HEK293T (cell line): ENCODE results near the gene ANKRD9.

ENCODE experiments used
- CTCF ChIA-PET: fragments of 350-600 bp; formaldehyde crosslinking; extraction: SDS; loops from one replicate; lab custom pipeline; 2021; ENCODE audit warnings: antibody characterized with exemption, inconsistent platforms; lab: Yijun Ruan, JAX
- POLR2A ChIA-PET: fragments of 350-600 bp; formaldehyde crosslinking; extraction: SDS; loops from one replicate; lab custom pipeline; 2020; ENCODE audit warnings: antibody characterized with exemption, inconsistent platforms; lab: Yijun Ruan, JAX
- DNase-seq: peaks from one replicate; pipeline ENCODE4 v3.0.0; 2012; ENCODE audit warnings: mixed read lengths; ENCODE audit errors: extremely low spot score
- ARNT ChIP-seq: fragments of 450-650 bp; IDR thresholded peaks from 2 replicates; pipeline ENCODE4 v1.6.1; 2017; ENCODE audit warnings: mild to moderate bottlenecking
- BHLHE40 ChIP-seq: fragments of 450-650 bp; IDR thresholded peaks from 2 replicates; pipeline ENCODE4 v1.6.1; 2016; ENCODE audit warnings: mild to moderate bottlenecking, moderate library complexity, borderline replicate concordance
- CTBP1 ChIP-seq: fragments of 450-650 bp; IDR thresholded peaks from 2 replicates; pipeline ENCODE4 v1.6.1; 2016; ENCODE audit warnings: borderline replicate concordance
- ELF4 ChIP-seq: fragments of 450-650 bp; IDR thresholded peaks from 2 replicates; pipeline ENCODE4 v1.6.1; 2017; ENCODE audit warnings: antibody characterized with exemption
- FOXA1 ChIP-seq: fragments of 450-650 bp; IDR thresholded peaks from 2 replicates; pipeline ENCODE4 v1.6.1; 2016; ENCODE audit warnings: mild to moderate bottlenecking
- FOXK2 ChIP-seq: fragments of 450-650 bp; IDR thresholded peaks from 2 replicates; pipeline ENCODE4 v1.6.1; 2016; ENCODE audit warnings: mild to moderate bottlenecking
- FOXM1 ChIP-seq: fragments of 450-650 bp; IDR thresholded peaks from 2 replicates; pipeline ENCODE4 v1.6.1; 2017; ENCODE audit warnings: mild to moderate bottlenecking, borderline replicate concordance
- HDGF ChIP-seq: fragments of 450-650 bp; IDR thresholded peaks from 2 replicates; pipeline ENCODE4 v1.6.1; 2017; ENCODE audit warnings: antibody characterized with exemption, borderline replicate concordance
- L3MBTL2 ChIP-seq: fragments of 450-650 bp; conservative IDR thresholded peaks from 2 replicates; pipeline ENCODE4 v1.6.1; 2016; ENCODE audit warnings: mild to moderate bottlenecking
- LEF1 ChIP-seq: fragments of 450-650 bp; IDR thresholded peaks from 2 replicates; pipeline ENCODE4 v1.6.1; 2017; ENCODE audit warnings: mild to moderate bottlenecking, borderline replicate concordance
- NFRKB ChIP-seq: fragments of 450-650 bp; IDR thresholded peaks from 2 replicates; pipeline ENCODE4 v1.6.1; 2016; ENCODE audit warnings: mild to moderate bottlenecking, moderate library complexity
- PKNOX1 ChIP-seq: fragments of 450-650 bp; IDR thresholded peaks from 2 replicates; pipeline ENCODE4 v1.6.1; 2016
- SP1 ChIP-seq: fragments of 450-650 bp; IDR thresholded peaks from 2 replicates; pipeline ENCODE4 v1.6.1; 2017
- SUZ12 ChIP-seq: fragments of 450-650 bp; IDR thresholded peaks from 2 replicates; pipeline ENCODE4 v1.6.1; 2016; ENCODE audit warnings: mild to moderate bottlenecking
- TARDBP ChIP-seq: fragments of 450-650 bp; IDR thresholded peaks from 2 replicates; pipeline ENCODE4 v1.6.1; 2016
- ZNF384 ChIP-seq: fragments of 450-650 bp; IDR thresholded peaks from 2 replicates; pipeline ENCODE4 v1.6.1; 2016

Gene ANKRD9

GRCh38 chr14:102491786-102492530, 17.6 kb downstream of the ANKRD9 start:
- POLR2A ChIA-PET: interaction anchor here (0.6 kb wide), 1 partner anchor 204 kb away, joined by 3 read pairs; no protein-coding TSS in a partner anchor
- CTCF ChIA-PET: interaction anchor here (0.5 kb wide), 1 partner anchor 80 kb away, joined by 3 read pairs; no protein-coding TSS in a partner anchor
- TF ChIP-seq ELF4 (no peak), HDGF (no peak), FOXK2 (no peak), SP1 (no peak), FOXM1 (no peak), LEF1 (no peak), PKNOX1 (no peak)
- DNase-seq: no peak

GRCh38 chr14:102491366-102491765, 18.2 kb downstream of the ANKRD9 start:
- ChIA-PET POLR2A (interaction anchor here (0.6 kb wide), 1 partner anchor 205 kb away, joined by 3 read pairs; no protein-coding TSS in a partner anchor), CTCF (interaction anchor here (0.5 kb wide), 1 partner anchor 81 kb away, joined by 3 read pairs; no protein-coding TSS in a partner anchor)
- no peak for DNase-seq
- TF ChIP-seq ZNF384 (no peak), CTBP1 (no peak), SP1 (no peak), BHLHE40 (no peak), TARDBP (no peak), HDGF (no peak), FOXK2 (no peak), NFRKB (no peak), ARNT (no peak), SUZ12 (no peak)

DNA sequence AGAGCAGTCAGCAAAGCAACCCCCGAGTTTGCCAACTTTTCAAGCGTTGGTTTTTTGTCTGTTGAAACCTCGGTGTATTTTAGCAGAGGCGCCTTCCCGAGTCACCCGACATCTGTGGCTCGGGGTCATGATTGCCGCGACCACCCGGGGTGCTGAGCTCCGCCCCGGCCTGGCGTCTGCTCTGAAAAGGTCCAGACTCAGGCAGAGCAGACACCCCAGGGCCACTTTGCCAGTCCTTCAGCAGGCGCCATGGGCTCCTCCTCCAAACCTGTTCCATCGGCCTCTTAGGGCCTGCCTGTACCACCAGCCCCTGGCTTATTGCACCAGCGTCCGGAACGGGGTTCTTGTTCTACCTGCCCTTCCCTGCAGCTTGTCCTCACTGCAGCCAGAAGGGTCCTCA, 19.1 kb downstream of the ANKRD9 start:
- POLR2A ChIA-PET: no interaction called here
- no peak for DNase-seq
- TF ChIP-seq ARNT (no peak), LEF1 (no peak), CTBP1 (no peak), HDGF (no peak), ZNF384 (no peak), PKNOX1 (no peak), L3MBTL2 (no peak), SP1 (no peak), FOXM1 (no peak), SUZ12 (no peak), BHLHE40 (no peak), ELF4 (no peak), NFRKB (no peak), TARDBP (no peak), FOXK2 (no peak)
- CTCF ChIA-PET: no interaction called here

DNA sequence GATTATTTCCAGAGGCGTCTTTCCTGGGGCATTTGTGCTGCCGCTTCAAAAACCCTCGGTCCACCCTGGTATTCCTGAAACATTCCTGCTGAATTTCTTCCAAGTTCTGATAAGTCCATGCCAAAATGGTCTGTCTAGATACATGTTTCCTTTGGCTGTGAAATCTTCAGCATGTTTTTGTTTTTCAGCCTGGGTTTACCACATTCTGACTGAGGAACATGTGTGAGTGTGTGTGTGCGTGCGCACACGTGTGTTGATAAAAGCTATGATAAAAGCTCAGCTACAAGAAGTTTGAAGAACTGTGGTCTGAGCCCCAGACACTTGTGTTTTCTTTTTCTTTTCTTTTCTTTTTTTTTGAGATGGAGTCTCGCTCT, 22.4 kb downstream of the ANKRD9 start:
- no peak for DNase-seq
- CTCF ChIA-PET: interaction anchor here (0.6 kb wide), 1 partner anchor 170 kb away, joined by 4 read pairs; no protein-coding TSS in a partner anchor
- TF ChIP-seq SUZ12 (no peak), PKNOX1 (no peak), LEF1 (no peak), ARNT (no peak), FOXA1 (no peak), TARDBP (no peak), CTBP1 (no peak), FOXK2 (no peak), HDGF (no peak), NFRKB (no peak), ELF4 (no peak)
- POLR2A ChIA-PET: no interaction called here

- no peak for DNase-seq
- no peak for TF ChIP-seq CTBP1
- TF ChIP-seq ELF4: no peak
- TF ChIP-seq FOXK2: no peak
- TF ChIP-seq PKNOX1: no peak
- TF ChIP-seq ARNT: no peak
- TF ChIP-seq L3MBTL2: no peak
- no peak for TF ChIP-seq BHLHE40
- TF ChIP-seq SP1: no peak
- TF ChIP-seq HDGF: no peak
- TF ChIP-seq NFRKB: no peak
- no peak for TF ChIP-seq SUZ12
- no peak for TF ChIP-seq ZNF384
- TF ChIP-seq LEF1: no peak
- no peak for TF ChIP-seq FOXM1
- TF ChIP-seq TARDBP: no peak
- TF ChIP-seq FOXA1: no peak
- CTCF ChIA-PET: interaction anchor here (0.6 kb wide), 1 partner anchor 169 kb away, joined by 4 read pairs; no protein-coding TSS in a partner anchor
- POLR2A ChIA-PET: no interaction called here
Measured at GRCh38 chr14:102486513-102487203, 22.9 kb downstream of the ANKRD9 start.
